ENCODE results near the gene CFD. TPM values are rescaled to one million over a fixed set of nuclear protein-coding genes. Genes with fewer than 3 reads are reported as not detected.
"Not testable (repeated sequence)": the region's sequence is repeated elsewhere in the genome, so short reads cannot be mapped to it uniquely, and the experiment has no call there.

Gene CFD
- total and polyA plus RNA-seq, 5 donors: 221 to 869 (median 388) TPM

DNA sequence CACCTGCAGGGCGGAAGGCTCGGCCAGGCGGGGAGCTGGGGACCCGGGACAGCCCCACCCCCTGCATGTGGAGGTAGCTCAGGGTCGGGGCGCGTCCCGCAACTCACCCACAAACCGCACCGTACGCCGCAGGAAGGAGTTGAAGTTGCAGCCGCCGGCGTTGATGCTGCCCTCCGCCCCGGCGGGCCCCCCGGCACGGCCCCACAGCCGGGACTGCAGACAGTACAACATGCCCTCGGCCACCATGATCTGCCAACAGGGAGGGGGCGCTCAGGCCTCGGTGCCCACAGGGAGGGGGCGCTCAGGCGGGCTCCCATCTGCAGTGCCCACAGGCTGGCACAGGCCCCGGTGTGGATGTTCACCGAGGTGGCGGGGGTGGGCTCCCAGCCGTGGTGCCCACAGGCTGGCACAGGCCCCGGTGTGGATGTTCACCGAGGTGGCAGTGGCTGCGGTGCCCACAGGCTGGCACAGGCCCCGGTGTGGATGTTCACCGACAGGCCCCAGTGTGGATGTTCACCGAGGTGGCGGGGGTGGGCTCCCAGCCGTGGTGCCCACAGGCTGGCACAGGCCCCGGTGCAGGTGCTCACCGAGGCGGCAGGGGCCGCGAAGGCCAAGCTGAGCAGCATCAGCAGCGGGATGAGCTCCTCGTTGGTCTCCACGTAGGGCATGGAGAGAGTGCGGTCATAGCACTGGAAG lies 44.2 kb upstream of the CFD start:
- intact Hi-C loops (cut with DNase I): no loop called here
- no peaks in the 10 kb centered on the region for H3K27me3 ChIP-seq (ENCODE audit: control insufficient read depth, insufficient read depth)
- no peak overlapping the region for H3K27ac ChIP-seq (ENCODE audit: low read length)
- no peaks in the 10 kb centered on the region for H3K4me1 ChIP-seq (ENCODE audit: control insufficient read depth, insufficient read depth, low read length)
- 95% methylated on average over 47 of the region's 47 CpGs for WGBS
- DNase-seq (peak in 1 of 3 donors; percentile 59), ATAC-seq (peak in 1 of 2 donors; percentile 11)
- no peaks in the 10 kb centered on the region for H3K9me3 ChIP-seq (ENCODE audit: control insufficient read depth, low read length)
- H3K4me3 ChIP-seq (ENCODE audit: low read length): no peak overlapping the region

DNA sequence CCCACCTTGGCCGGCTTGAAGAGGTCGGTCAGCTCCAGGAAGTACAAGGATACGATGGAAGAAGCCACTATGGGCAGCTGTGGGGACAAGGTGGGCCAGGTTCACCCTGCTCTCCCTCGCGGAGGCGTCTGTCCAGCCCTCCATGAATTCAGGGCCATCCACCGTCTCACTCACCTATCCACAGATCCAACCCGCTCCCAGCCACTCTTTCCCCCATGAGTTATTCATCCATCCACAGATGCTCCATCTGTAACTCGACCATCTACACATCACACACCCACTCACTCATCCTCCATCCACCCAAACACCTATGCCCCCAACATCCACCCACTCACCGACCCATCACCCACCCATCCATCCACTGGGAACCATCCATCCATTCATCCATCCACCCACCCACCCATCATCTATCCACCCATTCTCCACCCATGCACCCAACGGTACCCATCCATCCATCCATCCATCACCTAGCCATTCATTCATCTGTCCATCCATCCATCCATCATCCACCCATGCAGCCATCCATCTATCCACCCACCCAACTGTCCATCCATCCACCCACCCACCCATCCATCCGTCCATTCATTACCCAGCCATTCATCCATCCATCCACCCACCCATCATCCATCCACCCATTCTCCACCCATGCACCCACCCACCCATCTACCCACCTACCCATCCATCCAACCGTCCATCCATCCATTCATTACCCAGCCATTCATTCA lies 43.5 kb upstream of the CFD start:
- intact Hi-C loops (cut with DNase I): no loop called here
- 96% methylated on average over 13 of the region's 13 CpGs for WGBS

DNA sequence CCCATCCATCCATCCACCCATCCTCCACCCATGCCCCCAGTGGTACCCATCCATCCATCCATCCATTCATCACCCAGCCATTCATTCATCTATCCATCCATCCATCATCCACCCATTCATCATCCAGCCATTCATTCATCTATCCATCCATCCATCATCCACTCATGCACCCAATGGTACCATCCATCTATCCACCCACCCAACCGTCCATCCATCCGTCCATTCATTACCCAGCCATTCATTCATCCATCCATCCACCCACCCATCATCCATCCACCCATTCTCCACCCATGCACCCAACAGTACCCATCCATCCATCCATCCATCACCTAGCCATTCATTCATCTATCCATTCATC lies 43.0 kb upstream of the CFD start:
- DNase-seq (no peak), ATAC-seq (no peak)
- intact Hi-C loops (cut with DNase I): no loop called here

More for the DNA sequence above, 43.5 kb upstream of the CFD start:
- Histone ChIP-seq H3K4me3 (ENCODE audit: low read length) (no peak overlapping the region), H3K27ac (ENCODE audit: low read length) (no peak overlapping the region), H3K27me3 (ENCODE audit: control insufficient read depth, insufficient read depth) (no peaks in the 10 kb centered on the region), H3K9me3 (ENCODE audit: control insufficient read depth, low read length) (no peaks in the 10 kb centered on the region), H3K4me1 (ENCODE audit: control insufficient read depth, insufficient read depth, low read length) (no peaks in the 10 kb centered on the region)
- ATAC-seq (peak in 1 of 2 donors; percentile 2), DNase-seq (no peak)

DNA sequence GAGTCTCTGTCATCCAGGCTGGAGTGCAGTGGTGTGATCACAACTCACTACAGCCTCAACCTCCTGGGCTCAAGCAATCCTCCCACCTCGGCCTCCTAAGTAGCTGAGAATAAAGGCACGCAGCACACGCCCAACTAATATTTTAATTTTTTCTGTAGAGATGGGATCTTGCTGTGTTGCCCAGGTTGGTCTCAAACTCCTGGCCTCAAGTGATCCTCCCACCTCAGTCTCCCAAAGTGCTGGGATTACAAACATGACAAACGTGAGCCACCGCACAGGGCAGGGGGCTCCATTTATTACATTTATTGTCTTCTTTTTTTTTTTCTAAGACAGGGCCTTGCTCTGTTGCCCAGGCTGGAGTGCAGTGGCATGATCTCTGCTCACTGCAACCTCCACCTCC lies 39.3 kb upstream of the CFD start:
- H3K9me3 ChIP-seq (ENCODE audit: control insufficient read depth, low read length); H3K4me1 ChIP-seq (ENCODE audit: control insufficient read depth, insufficient read depth, low read length); DNase-seq; H3K27me3 ChIP-seq (ENCODE audit: control insufficient read depth, insufficient read depth); H3K4me3 ChIP-seq (ENCODE audit: low read length); ATAC-seq; H3K27ac ChIP-seq (ENCODE audit: low read length); intact Hi-C loops (cut with DNase I): not testable (repeated sequence)
- 95% methylated on average over 5 of the region's 5 CpGs for WGBS

More for the DNA sequence above, 43.0 kb upstream of the CFD start:
- Histone ChIP-seq H3K4me3 (ENCODE audit: low read length) (no peak overlapping the region), H3K4me1 (ENCODE audit: control insufficient read depth, insufficient read depth, low read length) (no peaks in the 10 kb centered on the region), H3K27me3 (ENCODE audit: control insufficient read depth, insufficient read depth) (no peaks in the 10 kb centered on the region), H3K9me3 (ENCODE audit: control insufficient read depth, low read length) (no peaks in the 10 kb centered on the region), H3K27ac (ENCODE audit: low read length) (no peak overlapping the region)
- WGBS: 86% methylated on average over 2 of the region's 2 CpGs

DNA sequence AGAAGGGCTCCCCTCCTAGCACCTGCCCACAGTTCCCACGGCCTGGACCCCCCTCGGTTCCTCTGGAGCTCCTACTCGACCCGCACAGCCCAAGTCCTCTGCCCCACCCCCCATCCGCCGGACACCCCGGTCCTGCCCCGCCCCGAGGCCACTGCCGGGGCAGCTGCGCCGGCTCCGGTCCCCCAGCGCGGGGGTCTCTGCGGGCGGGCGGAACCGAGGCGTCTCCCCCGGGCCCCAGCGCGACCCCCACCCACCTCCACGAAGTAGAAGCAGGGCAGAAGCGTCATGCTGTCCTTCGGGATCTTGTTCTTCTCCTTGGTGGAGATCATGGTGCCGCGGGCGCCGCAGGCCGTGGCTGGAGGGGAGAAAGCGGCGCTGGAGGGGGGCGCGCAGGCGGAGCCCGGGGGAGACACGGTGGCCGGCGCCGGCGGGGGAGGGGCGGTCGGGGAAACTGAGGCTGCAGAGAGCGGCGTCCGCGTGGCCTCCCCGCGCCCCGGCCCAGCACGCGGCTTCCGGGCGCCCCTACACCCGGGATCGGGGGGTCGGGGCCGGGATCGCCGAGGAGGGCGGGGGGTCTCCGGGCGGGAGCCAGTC lies 38.1 kb upstream of the CFD start:
- peak overlapping the region; percentile 46 for H3K4me3 ChIP-seq (ENCODE audit: low read length)
- no peaks in the 10 kb centered on the region for H3K27me3 ChIP-seq (ENCODE audit: control insufficient read depth, insufficient read depth)
- ATAC-seq: peak; percentile 16 to 22
- 1% methylated on average over 64 of the region's 64 CpGs for WGBS
- intact Hi-C loops (cut with DNase I): no loop called here
- DNase-seq: peak in 1 of 3 donors; percentile 51
- H3K9me3 ChIP-seq (ENCODE audit: control insufficient read depth, low read length): no peaks in the 10 kb centered on the region
- H3K27ac ChIP-seq (ENCODE audit: low read length): no peak overlapping the region
- no peaks in the 10 kb centered on the region for H3K4me1 ChIP-seq (ENCODE audit: control insufficient read depth, insufficient read depth, low read length)

DNA sequence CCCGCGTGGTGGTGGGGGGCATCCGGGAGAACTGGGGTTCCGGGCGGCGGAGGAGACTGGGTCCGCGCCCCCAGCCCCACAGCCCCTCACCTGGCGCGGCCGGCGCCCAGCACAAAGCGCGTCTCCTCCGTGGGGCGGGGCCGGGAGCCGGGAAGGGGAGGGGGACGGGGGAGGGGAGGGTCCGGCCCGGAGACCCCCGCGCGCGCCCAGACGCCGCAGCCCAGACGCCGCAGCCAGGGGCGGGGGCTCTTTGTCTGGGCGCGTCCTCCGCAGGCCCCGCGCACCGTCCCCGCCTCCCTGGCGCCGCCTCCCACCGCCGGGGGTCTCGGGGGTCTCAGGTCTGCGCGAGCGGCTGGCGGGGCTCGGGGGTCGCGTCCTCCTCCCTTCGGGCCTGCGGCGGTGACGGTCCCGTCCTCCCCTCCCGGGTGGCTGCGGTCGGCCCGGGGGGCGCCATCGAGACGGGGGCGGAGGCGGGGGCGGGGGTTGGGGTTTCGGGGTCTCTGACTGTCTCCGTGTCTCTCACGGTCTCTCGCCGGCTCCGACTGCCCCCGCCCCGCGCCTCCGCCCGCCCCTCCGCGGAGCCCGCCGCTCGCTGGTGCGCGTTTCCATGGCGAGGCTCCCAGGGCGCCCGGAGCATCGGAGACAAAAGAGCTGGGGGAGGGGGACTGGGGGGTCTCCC lies 37.5 kb upstream of the CFD start, which contains the start of gene PLPPR3:
Gene PLPPR3, minus strand, starts transcription at position 131 of the 679 bp plus-strand sequence. CDS start 396 bp downstream, outside the sequence.
- intact Hi-C loops (cut with DNase I): no loop called here
- Histone ChIP-seq H3K27ac (ENCODE audit: low read length) (no peak within 1 kb of the TSS), H3K9me3 (ENCODE audit: control insufficient read depth, low read length) (no peaks in the 10 kb centered on the region), H3K4me1 (ENCODE audit: control insufficient read depth, insufficient read depth, low read length) (no peaks in the 10 kb centered on the region), H3K27me3 (ENCODE audit: control insufficient read depth, insufficient read depth) (no peaks in the 10 kb centered on the region), H3K4me3 (ENCODE audit: low read length) (peak within 1 kb of the TSS; percentile 46)
- WGBS: under 1% methylated on average over 85 of the region's 86 CpGs
- peak in 1 of 2 donors; percentile 42 for ATAC-seq
- peak in 1 of 3 donors; percentile 46 for DNase-seq

DNA sequence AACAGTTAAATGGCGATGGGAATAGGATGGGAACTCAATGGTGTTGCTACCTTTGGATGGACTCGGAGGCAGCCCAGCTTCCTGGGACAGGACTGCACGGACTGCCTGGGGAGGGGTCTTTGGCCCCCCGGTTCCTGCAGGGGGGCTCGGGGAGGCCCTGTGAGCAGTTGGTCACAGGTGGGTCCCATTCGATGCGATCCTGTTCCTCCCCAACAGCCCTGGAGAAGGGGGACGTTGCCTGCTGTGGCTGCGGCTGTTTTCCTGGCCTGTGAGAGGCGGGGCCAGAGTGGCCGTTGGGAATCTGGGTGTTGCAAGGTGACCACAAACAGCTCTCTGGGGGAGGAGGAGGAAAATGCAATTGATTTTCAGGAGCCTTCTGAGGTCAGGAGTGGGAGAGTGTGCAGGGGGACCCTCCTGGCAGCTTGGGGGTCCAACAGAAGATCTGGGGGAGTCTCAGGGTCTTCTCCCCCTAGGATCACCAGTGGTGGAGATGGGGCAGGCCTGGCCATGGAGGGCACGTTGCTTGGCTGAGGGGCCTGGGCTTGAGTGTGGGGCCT lies 35.8 kb upstream of the CFD start:
- 62% methylated on average over 12 of the region's 12 CpGs for WGBS
- intact Hi-C loops (cut with DNase I): no loop called here
- ATAC-seq (no peak), DNase-seq (no peak)
- Histone ChIP-seq H3K4me3 (ENCODE audit: low read length) (no peak overlapping the region), H3K27ac (ENCODE audit: low read length) (no peak overlapping the region), H3K4me1 (ENCODE audit: control insufficient read depth, insufficient read depth, low read length) (no peaks in the 10 kb centered on the region), H3K27me3 (ENCODE audit: control insufficient read depth, insufficient read depth) (no peaks in the 10 kb centered on the region), H3K9me3 (ENCODE audit: control insufficient read depth, low read length) (no peaks in the 10 kb centered on the region)

DNA sequence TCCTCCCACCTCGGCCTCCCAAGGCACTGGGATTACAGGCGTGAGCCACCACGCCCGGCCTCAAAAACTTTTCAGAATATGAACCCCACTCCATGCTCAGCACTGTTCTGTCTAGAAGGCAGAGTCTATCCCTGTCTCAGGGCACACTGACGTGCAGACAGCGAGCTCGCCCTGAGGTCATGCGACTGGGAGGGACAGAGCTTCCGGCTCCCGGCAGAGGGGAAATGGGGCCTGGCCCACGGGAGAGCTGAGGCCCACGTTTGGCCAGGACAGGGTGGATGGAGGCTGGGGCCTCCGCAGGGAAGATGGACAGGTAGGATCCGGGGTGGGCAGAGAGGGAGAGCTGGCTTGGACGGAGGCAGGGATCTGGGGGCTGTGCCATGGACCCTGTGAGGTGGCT lies 34.6 kb upstream of the CFD start:
- WGBS: 69% methylated on average over 15 of the region's 15 CpGs
- ATAC-seq: peak; percentile 19 to 24
- Histone ChIP-seq H3K4me3 (ENCODE audit: low read length) (no peak overlapping the region), H3K27me3 (ENCODE audit: control insufficient read depth, insufficient read depth) (no peaks in the 10 kb centered on the region), H3K4me1 (ENCODE audit: control insufficient read depth, insufficient read depth, low read length) (no peaks in the 10 kb centered on the region), H3K27ac (ENCODE audit: low read length) (no peak overlapping the region), H3K9me3 (ENCODE audit: control insufficient read depth, low read length) (no peaks in the 10 kb centered on the region)
- DNase-seq: peak in 1 of 3 donors; percentile 54
- intact Hi-C loops (cut with DNase I): no loop called here

DNA sequence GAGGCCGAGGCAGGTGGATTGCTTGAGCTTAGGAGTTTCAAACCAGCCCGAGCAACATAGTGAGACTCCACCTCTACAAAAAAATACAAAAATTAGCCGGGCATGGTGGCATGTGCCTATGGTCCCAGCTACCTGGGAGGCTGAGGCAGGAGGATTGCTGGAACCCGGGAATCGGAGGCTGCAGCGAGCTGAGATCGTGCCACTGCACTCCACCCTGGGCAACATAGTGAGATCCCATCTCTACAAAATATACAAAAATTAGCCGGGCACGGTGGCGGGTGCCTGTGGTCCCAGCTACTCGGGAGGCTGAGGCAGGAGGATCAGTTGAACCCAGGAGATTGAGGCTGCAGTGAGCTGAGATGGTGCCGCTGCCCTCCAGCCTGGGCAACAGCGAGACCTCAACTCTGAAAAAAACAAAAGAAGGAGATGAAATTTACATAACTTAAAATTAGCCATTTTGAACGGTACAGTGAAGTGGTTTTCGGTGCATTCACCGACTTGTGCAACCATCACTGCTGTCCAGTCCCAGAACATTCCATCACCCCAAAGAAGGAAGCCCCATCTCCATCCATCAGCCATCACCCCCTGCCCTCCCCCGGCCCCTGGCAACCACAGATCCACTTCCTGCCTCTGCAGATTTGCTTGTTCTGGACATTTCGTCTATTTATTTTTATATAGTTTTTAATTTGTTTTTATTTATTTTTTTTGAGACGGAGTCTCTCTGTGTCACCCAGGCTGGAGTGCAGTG lies 33.4 kb upstream of the CFD start:
- Histone ChIP-seq H3K27ac (ENCODE audit: low read length) (no peak overlapping the region), H3K9me3 (ENCODE audit: control insufficient read depth, low read length) (no peaks in the 10 kb centered on the region), H3K27me3 (ENCODE audit: control insufficient read depth, insufficient read depth) (no peaks in the 10 kb centered on the region), H3K4me3 (ENCODE audit: low read length) (no peak overlapping the region), H3K4me1 (ENCODE audit: control insufficient read depth, insufficient read depth, low read length) (no peaks in the 10 kb centered on the region)
- intact Hi-C loops (cut with DNase I): no loop called here
- ATAC-seq (no peak), DNase-seq (no peak)
- 80% methylated on average over 19 of the region's 19 CpGs for WGBS

DNA sequence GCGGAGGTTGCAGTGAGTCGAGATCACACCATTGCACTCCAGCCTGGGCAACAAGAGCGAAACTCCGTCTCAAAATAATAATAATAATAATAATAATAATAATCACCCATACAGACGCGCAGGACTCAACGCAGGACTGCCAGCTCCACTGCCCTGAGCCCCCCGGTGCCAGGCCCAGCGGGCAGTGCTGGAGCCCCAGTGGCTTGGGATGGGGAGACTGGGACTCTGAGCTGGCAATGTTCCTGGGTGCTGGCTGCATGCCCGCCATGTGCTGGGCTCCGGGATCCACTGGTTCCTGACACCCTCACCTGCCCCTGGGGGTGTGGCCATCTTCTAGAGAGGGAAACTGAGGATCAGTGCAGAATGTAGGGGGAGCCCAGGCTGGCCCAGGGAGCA lies 32.2 kb upstream of the CFD start:
- Histone ChIP-seq H3K4me3 (ENCODE audit: low read length) (no peak overlapping the region), H3K4me1 (ENCODE audit: control insufficient read depth, insufficient read depth, low read length) (no peaks in the 10 kb centered on the region), H3K27ac (ENCODE audit: low read length) (no peak overlapping the region), H3K27me3 (ENCODE audit: control insufficient read depth, insufficient read depth) (no peaks in the 10 kb centered on the region), H3K9me3 (ENCODE audit: control insufficient read depth, low read length) (no peaks in the 10 kb centered on the region)
- intact Hi-C loops (cut with DNase I): no loop called here
- WGBS: 89% methylated on average over 11 of the region's 11 CpGs
- no peak for DNase-seq
- no peak for ATAC-seq

Data from right cardiac atrium (tissue), 5 donors.